ENCODE results near the gene INTS15. TPM values are rescaled to one million over a fixed set of nuclear protein-coding genes. Genes with fewer than 3 reads are reported as not detected.

INTS15 gene
- total and polyA plus RNA-seq, 10 of the 15 experiments (the other 5 are each of a cell fraction or from before 2014, with no cell fraction given), result 0.89 to 28.2 (median 16.8) TPM

DNA sequence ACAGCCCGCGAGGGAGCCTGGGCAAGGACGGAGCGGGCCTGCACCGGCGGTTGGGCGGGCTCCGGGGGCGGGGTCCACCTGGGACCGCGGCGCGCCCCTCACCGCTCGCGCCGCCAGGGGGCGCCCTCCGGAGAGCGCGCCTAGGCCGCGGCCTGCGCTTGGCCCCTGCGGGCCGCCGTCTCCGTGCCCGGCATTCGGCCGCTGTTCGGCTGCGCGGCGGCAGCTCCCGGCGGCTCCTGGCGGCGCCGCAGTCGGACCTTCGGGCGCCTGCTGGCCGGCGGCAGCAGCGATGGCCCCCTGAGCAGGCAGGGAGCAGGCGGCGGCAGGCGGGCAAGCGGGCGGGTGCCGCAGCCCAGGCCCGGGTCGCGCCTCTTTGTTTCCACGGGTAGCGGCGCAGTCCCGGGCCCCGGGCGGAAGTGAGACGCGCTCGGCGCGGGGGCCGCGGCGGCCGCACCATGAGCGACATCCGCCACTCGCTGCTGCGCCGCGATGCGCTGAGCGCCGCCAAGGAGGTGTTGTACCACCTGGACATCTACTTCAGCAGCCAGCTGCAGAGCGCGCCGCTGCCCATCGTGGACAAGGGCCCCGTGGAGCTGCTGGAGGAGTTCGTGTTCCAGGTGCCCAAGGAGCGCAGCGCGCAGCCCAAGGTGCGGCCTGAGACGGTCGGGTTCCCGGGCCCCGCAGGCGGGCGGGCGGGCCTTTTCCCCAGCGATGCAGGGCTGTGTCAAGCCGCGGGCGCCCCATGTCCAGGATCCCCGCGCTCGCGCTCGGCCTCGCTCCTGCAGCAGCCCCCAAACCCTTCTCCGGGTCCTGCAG, at the start of gene INTS15 (continued):
- TF ChIP-seq, protein P1, sequence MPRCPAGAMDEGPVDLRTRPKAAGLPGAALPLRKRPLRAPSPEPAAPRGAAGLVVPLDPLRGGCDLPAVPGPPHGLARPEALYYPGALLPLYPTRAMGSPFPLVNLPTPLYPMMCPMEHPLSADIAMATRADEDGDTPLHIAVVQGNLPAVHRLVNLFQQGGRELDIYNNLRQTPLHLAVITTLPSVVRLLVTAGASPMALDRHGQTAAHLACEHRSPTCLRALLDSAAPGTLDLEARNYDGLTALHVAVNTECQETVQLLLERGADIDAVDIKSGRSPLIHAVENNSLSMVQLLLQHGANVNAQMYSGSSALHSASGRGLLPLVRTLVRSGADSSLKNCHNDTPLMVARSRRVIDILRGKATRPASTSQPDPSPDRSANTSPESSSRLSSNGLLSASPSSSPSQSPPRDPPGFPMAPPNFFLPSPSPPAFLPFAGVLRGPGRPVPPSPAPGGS (IDR thresholded peaks at IDR 0.05; ENCODE audit: borderline replicate concordance, insufficient read depth, low read depth, low read length, poor library complexity, severe bottlenecking), result peak; percentile 6
- TF ChIP-seq HDAC6 (IDR thresholded peaks at IDR 0.05; ENCODE audit: unreplicated experiment), result no peak
- TF ChIP-seq, protein P2, sequence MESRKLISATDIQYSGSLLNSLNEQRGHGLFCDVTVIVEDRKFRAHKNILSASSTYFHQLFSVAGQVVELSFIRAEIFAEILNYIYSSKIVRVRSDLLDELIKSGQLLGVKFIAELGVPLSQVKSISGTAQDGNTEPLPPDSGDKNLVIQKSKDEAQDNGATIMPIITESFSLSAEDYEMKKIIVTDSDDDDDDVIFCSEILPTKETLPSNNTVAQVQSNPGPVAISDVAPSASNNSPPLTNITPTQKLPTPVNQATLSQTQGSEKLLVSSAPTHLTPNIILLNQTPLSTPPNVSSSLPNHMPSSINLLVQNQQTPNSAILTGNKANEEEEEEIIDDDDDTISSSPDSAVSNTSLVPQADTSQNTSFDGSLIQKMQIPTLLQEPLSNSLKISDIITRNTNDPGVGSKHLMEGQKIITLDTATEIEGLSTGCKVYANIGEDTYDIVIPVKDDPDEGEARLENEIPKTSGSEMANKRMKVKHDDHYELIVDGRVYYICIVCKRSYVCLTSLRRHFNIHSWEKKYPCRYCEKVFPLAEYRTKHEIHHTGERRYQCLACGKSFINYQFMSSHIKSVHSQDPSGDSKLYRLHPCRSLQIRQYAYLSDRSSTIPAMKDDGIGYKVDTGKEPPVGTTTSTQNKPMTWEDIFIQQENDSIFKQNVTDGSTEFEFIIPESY (IDR thresholded peaks at IDR 0.05), result no peak; the same call in 1 of the 2 replicates
- no peak for TF ChIP-seq SUPT20H (IDR thresholded peaks at IDR 0.05; ENCODE audit: borderline replicate concordance, control insufficient read depth, low read depth, low read length)
- TF ChIP-seq, protein P3, sequence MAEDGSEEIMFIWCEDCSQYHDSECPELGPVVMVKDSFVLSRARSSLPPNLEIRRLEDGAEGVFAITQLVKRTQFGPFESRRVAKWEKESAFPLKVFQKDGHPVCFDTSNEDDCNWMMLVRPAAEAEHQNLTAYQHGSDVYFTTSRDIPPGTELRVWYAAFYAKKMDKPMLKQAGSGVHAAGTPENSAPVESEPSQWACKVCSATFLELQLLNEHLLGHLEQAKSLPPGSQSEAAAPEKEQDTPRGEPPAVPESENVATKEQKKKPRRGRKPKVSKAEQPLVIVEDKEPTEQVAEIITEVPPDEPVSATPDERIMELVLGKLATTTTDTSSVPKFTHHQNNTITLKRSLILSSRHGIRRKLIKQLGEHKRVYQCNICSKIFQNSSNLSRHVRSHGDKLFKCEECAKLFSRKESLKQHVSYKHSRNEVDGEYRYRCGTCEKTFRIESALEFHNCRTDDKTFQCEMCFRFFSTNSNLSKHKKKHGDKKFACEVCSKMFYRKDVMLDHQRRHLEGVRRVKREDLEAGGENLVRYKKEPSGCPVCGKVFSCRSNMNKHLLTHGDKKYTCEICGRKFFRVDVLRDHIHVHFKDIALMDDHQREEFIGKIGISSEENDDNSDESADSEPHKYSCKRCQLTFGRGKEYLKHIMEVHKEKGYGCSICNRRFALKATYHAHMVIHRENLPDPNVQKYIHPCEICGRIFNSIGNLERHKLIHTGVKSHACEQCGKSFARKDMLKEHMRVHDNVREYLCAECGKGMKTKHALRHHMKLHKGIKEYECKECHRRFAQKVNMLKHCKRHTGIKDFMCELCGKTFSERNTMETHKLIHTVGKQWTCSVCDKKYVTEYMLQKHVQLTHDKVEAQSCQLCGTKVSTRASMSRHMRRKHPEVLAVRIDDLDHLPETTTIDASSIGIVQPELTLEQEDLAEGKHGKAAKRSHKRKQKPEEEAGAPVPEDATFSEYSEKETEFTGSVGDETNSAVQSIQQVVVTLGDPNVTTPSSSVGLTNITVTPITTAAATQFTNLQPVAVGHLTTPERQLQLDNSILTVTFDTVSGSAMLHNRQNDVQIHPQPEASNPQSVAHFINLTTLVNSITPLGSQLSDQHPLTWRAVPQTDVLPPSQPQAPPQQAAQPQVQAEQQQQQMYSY (CRISPR knock-in tag; IDR thresholded peaks at IDR 0.05), result no peak
- no peak for TF ChIP-seq MYB (IDR thresholded peaks at IDR 0.05; ENCODE audit: borderline replicate concordance, low read depth, low read length)
- TF ChIP-seq PML (IDR thresholded peaks at IDR 0.05; ENCODE audit: low read length), result peak; percentile 32; the same call in 1 of the 2 replicates
- peak; percentile 88 for TF ChIP-seq ZNF217 (IDR thresholded peaks at IDR 0.05)
- peak; percentile 62 for TF ChIP-seq HCFC1 (IDR thresholded peaks at IDR 0.05; ENCODE audit: low read length)
- TF ChIP-seq, protein P4, sequence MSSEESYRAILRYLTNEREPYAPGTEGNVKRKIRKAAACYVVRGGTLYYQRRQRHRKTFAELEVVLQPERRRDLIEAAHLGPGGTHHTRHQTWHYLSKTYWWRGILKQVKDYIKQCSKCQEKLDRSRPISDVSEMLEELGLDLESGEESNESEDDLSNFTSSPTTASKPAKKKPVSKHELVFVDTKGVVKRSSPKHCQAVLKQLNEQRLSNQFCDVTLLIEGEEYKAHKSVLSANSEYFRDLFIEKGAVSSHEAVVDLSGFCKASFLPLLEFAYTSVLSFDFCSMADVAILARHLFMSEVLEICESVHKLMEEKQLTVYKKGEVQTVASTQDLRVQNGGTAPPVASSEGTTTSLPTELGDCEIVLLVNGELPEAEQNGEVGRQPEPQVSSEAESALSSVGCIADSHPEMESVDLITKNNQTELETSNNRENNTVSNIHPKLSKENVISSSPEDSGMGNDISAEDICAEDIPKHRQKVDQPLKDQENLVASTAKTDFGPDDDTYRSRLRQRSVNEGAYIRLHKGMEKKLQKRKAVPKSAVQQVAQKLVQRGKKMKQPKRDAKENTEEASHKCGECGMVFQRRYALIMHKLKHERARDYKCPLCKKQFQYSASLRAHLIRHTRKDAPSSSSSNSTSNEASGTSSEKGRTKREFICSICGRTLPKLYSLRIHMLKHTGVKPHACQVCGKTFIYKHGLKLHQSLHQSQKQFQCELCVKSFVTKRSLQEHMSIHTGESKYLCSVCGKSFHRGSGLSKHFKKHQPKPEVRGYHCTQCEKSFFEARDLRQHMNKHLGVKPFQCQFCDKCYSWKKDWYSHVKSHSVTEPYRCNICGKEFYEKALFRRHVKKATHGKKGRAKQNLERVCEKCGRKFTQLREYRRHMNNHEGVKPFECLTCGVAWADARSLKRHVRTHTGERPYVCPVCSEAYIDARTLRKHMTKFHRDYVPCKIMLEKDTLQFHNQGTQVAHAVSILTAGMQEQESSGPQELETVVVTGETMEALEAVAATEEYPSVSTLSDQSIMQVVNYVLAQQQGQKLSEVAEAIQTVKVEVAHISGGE (CRISPR knock-in tag; IDR thresholded peaks at IDR 0.05), result 0 out of 2 replicates have a peak, but pooled peaks have one; percentile 30
- TF ChIP-seq, protein P5, sequence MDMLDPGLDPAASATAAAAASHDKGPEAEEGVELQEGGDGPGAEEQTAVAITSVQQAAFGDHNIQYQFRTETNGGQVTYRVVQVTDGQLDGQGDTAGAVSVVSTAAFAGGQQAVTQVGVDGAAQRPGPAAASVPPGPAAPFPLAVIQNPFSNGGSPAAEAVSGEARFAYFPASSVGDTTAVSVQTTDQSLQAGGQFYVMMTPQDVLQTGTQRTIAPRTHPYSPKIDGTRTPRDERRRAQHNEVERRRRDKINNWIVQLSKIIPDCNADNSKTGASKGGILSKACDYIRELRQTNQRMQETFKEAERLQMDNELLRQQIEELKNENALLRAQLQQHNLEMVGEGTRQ (IDR thresholded peaks at IDR 0.05; ENCODE audit: borderline replicate concordance, low read depth, low read length), result no peak
- TF ChIP-seq, protein P6, sequence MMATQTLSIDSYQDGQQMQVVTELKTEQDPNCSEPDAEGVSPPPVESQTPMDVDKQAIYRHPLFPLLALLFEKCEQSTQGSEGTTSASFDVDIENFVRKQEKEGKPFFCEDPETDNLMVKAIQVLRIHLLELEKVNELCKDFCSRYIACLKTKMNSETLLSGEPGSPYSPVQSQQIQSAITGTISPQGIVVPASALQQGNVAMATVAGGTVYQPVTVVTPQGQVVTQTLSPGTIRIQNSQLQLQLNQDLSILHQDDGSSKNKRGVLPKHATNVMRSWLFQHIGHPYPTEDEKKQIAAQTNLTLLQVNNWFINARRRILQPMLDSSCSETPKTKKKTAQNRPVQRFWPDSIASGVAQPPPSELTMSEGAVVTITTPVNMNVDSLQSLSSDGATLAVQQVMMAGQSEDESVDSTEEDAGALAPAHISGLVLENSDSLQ (IDR thresholded peaks at IDR 0.05), result peak; percentile 50
- TF ChIP-seq NR2F1 (conservative IDR thresholded peaks at IDR 0.05), result peak; percentile 87; the same call in 1 of the 2 replicates
- no peak for TF ChIP-seq IRF4 (IDR thresholded peaks at IDR 0.05; ENCODE audit: low read depth, low read length)
